DOHH2 (cell line): ENCODE measurements around the gene ASTE1.

ENCODE experiments used
- CTCF ChIP-seq: fragments of 200-600 bp; sonication (generic); IDR thresholded peaks from one replicate; pipeline ENCODE4 v1.5.1; 2014; ENCODE audit warnings: antibody characterized with exemption, mild to moderate bottlenecking, low read depth, low read length; ENCODE audit not compliant: poor library complexity, severe bottlenecking
- EZH2phosphoT487 ChIP-seq: fragments of 200-600 bp; sonication (generic); IDR thresholded peaks from 2 replicates; pipeline ENCODE4 v1.6.1; 2017; ENCODE audit warnings: borderline replicate concordance, mild to moderate bottlenecking, antibody characterized with exemption, low read length, moderate library complexity, mixed read lengths

GRCh38 chr3:130979117-130979516, 47.5 kb downstream of the ASTE1 start:
- no peak for TF ChIP-seq CTCF
- TF ChIP-seq EZH2phosphoT487: no peak
